Activated T-helper 1 cell treated with anti-CD3 and anti-CD28 coated beads, Interleukin-12 subunit alpha, Interleukin-12 subunit beta, Interleukin-2, Interleukin-4 antibody, amounts not matched to agents 30 ng/mL and 10 ng/mL and 1 ng/mL, durations not matched to agents 14 hours and 24 hours and 36 hours (primary cell): ENCODE data around the gene GATA2. TPM values are rescaled to one million over a fixed set of nuclear protein-coding genes. Genes with fewer than 3 reads are reported as not detected.

Experiments used
- DNase-seq: peaks from one replicate; pipeline ENCODE4 v3.0.0; 2021; ENCODE audit warnings: low spot score
- H3K27ac Mint-ChIP-seq: one replicate; pipeline ENCODE4 v1.8.0; 2021; ENCODE audit warnings: mild to moderate bottlenecking, mixed read lengths
- H3K27me3 Mint-ChIP-seq: one replicate; pipeline ENCODE4 v1.8.0; 2022; ENCODE audit warnings: mild to moderate bottlenecking, moderate library complexity, mixed read lengths; ENCODE audit not compliant: insufficient read depth
- H3K36me3 Mint-ChIP-seq: one replicate; pipeline ENCODE4 v1.8.0; 2021; ENCODE audit warnings: low read depth, mixed read lengths
- H3K4me1 Mint-ChIP-seq: one replicate; pipeline ENCODE4 v1.8.0; 2021; ENCODE audit warnings: low read depth, mixed read lengths
- H3K4me3 Mint-ChIP-seq: one replicate; pipeline ENCODE4 v1.8.0; 2021; ENCODE audit warnings: mild to moderate bottlenecking, moderate library complexity, mixed read lengths
- H3K9me3 Mint-ChIP-seq: one replicate; pipeline ENCODE4 v1.8.0; 2021; ENCODE audit warnings: mixed read lengths
- intact Hi-C: fragments of 100-400 bp; cut with micrococcal nuclease; formaldehyde crosslinking; loops from one replicate; pipeline ENCODE4 v1.15.1; 2024
- total RNA-seq: library from RNA; stranded (reverse); gene quantifications from 2 replicates; pipeline ENCODE4 v1.2.3, GENCODE V29; 2022

The GATA2 gene
- total RNA-seq, 1 donor from 2014 or later, result 0.18 TPM

- H3K27me3 Mint-ChIP-seq, result peaks cover 46% of the 10 kb centered on the region
- no peak for DNase-seq
- no peak overlapping the region for H3K4me3 Mint-ChIP-seq
- peaks cover 4% of the 10 kb centered on the region for H3K36me3 Mint-ChIP-seq
- H3K27ac Mint-ChIP-seq, result no peak overlapping the region
- no peaks in the 10 kb centered on the region for H3K4me1 Mint-ChIP-seq
- intact Hi-C loops, result no loop called here
- H3K9me3 Mint-ChIP-seq, result no peaks in the 10 kb centered on the region
These were observed 57.9 kb downstream of the GATA2 start for GRCh38 chr3:128435058-128435457.

GRCh38 chr3:128434524-128434923 is 58.5 kb downstream of the GATA2 start:
- H3K9me3 Mint-ChIP-seq, result no peaks in the 10 kb centered on the region
- no peaks in the 10 kb centered on the region for H3K4me1 Mint-ChIP-seq
- H3K27me3 Mint-ChIP-seq, result peaks cover 50% of the 10 kb centered on the region
- H3K4me3 Mint-ChIP-seq, result no peak overlapping the region
- H3K27ac Mint-ChIP-seq, result no peak overlapping the region
- peaks cover 4% of the 10 kb centered on the region for H3K36me3 Mint-ChIP-seq
- DNase-seq, result no peak
- intact Hi-C loops, result no loop called here

- no peaks in the 10 kb centered on the region for H3K4me1 Mint-ChIP-seq
- DNase-seq, result no peak
- H3K36me3 Mint-ChIP-seq, result peaks cover 4% of the 10 kb centered on the region
- no peak overlapping the region for H3K27ac Mint-ChIP-seq
- intact Hi-C loops, result no loop called here
- H3K27me3 Mint-ChIP-seq, result peaks cover 50% of the 10 kb centered on the region
- H3K4me3 Mint-ChIP-seq, result no peak overlapping the region
- no peaks in the 10 kb centered on the region for H3K9me3 Mint-ChIP-seq
These were observed 59.2 kb downstream of the GATA2 start for GRCh38 chr3:128433837-128434165.

- intact Hi-C loops, result no loop called here
- no peaks in the 10 kb centered on the region for H3K4me1 Mint-ChIP-seq
- peaks cover 52% of the 10 kb centered on the region for H3K27me3 Mint-ChIP-seq
- no peak overlapping the region for H3K27ac Mint-ChIP-seq
- H3K4me3 Mint-ChIP-seq, result no peak overlapping the region
- DNase-seq, result no peak
- peaks cover 4% of the 10 kb centered on the region for H3K36me3 Mint-ChIP-seq
- H3K9me3 Mint-ChIP-seq, result no peaks in the 10 kb centered on the region
These were observed 59.8 kb downstream of the GATA2 start for GRCh38 chr3:128432971-128433836.

GRCh38 chr3:128432301-128432970 is 60.6 kb downstream of the GATA2 start:
- Mint-ChIP-seq H3K9me3 (no peaks in the 10 kb centered on the region), H3K4me3 (no peak overlapping the region), H3K36me3 (peaks cover 4% of the 10 kb centered on the region), H3K27me3 (peaks cover 50% of the 10 kb centered on the region), H3K4me1 (no peaks in the 10 kb centered on the region), H3K27ac (no peak overlapping the region)
- intact Hi-C loops, result no loop called here
- no peak for DNase-seq

GRCh38 chr3:128431803-128432300 is 61.1 kb downstream of the GATA2 start:
- no peaks in the 10 kb centered on the region for H3K9me3 Mint-ChIP-seq
- no peaks in the 10 kb centered on the region for H3K4me1 Mint-ChIP-seq
- no peak for DNase-seq
- H3K27ac Mint-ChIP-seq, result no peak overlapping the region
- intact Hi-C loops, result no loop called here
- peaks cover 4% of the 10 kb centered on the region for H3K36me3 Mint-ChIP-seq
- H3K4me3 Mint-ChIP-seq, result no peak overlapping the region
- H3K27me3 Mint-ChIP-seq, result peaks cover 46% of the 10 kb centered on the region

- H3K9me3 Mint-ChIP-seq, result no peaks in the 10 kb centered on the region
- intact Hi-C loops, result no loop called here
These were observed 62.3 kb downstream of the GATA2 start for GRCh38 chr3:128430731-128431130.

GRCh38 chr3:128430301-128430700 is 62.7 kb downstream of the GATA2 start:
- H3K4me1 Mint-ChIP-seq, result no peaks in the 10 kb centered on the region
- no peak overlapping the region for H3K27ac Mint-ChIP-seq
- intact Hi-C loops, result no loop called here
- DNase-seq, result no peak
- no peak overlapping the region for H3K4me3 Mint-ChIP-seq
- H3K9me3 Mint-ChIP-seq, result no peaks in the 10 kb centered on the region
- H3K36me3 Mint-ChIP-seq, result peaks cover 4% of the 10 kb centered on the region
- H3K27me3 Mint-ChIP-seq, result peaks cover 38% of the 10 kb centered on the region

More at GRCh38 chr3:128430731-128431130, 62.3 kb downstream of the GATA2 start:
- peaks cover 38% of the 10 kb centered on the region for H3K27me3 Mint-ChIP-seq
- peaks cover 4% of the 10 kb centered on the region for H3K36me3 Mint-ChIP-seq
- no peak for DNase-seq
- no peak overlapping the region for H3K27ac Mint-ChIP-seq
- H3K4me1 Mint-ChIP-seq, result no peaks in the 10 kb centered on the region
- H3K4me3 Mint-ChIP-seq, result no peak overlapping the region

GRCh38 chr3:128429751-128430150 is 63.2 kb downstream of the GATA2 start:
- Mint-ChIP-seq H3K27ac (no peak overlapping the region), H3K36me3 (peaks cover 4% of the 10 kb centered on the region), H3K4me3 (no peak overlapping the region), H3K9me3 (no peaks in the 10 kb centered on the region), H3K27me3 (peaks cover 38% of the 10 kb centered on the region), H3K4me1 (no peaks in the 10 kb centered on the region)
- intact Hi-C loops, result no loop called here
- no peak for DNase-seq

Other genes starting within 250 kb of the GATA2 start
- gene DNAJB8, start 26.3 kb downstream of the GATA2 start, total RNA-seq, result not detected in 2 replicates
- 190 and 194 TPM in 2 replicates for gene RPN1, start 157.6 kb upstream of the GATA2 start, total RNA-seq
- 318 and 329 TPM in 2 replicates for gene RAB7A, start 233.0 kb upstream of the GATA2 start, total RNA-seq